T-helper 2 cell (primary cell): ENCODE data around the gene PRAMEF15.
"Not testable (repeated sequence)": the region's sequence is repeated elsewhere in the genome, so short reads cannot be mapped to it uniquely, and the experiment has no call there.

ENCODE experiments used
- DNase-seq, 5 experiments: peaks; one replicate each; pipeline versions ENCODE4 v3.0.0 to v3.0.0-alpha.2; 2012 to 2022
- total RNA-seq, 2 donors: gene quantifications; one replicate each; lab custom pipeline; 2026; lab: John Stamatoyannopoulos, UW

Gene PRAMEF15
- 0 reads per million in 2 donors for total RNA-seq

GRCh38 chr1:13315281-13315680, at the start of gene PRAMEF15:
PRAMEF15 (plus strand) TSS chr1:13315581; CDS start chr1:13318408, 2,827 bp downstream.
- DNase-seq, result not testable (repeated sequence)

- not testable (repeated sequence) for DNase-seq
These were observed 38.4 kb upstream of the PRAMEF15 start for GRCh38 chr1:13277016-13277415.

GRCh38 chr1:13279617-13280016, 35.8 kb upstream of the PRAMEF15 start:
- DNase-seq, result not testable (repeated sequence)

GRCh38 chr1:13285037-13285436, 30.3 kb upstream of the PRAMEF15 start, which contains the start of gene PRAMEF8:
PRAMEF8 (minus strand) TSS chr1:13285137; CDS start chr1:13284091, 1,046 bp downstream.
- not testable (repeated sequence) for DNase-seq

GRCh38 chr1:13289030-13289429, 26.4 kb upstream of the PRAMEF15 start:
- DNase-seq, result not testable (repeated sequence)

GRCh38 chr1:13297216-13297931, 18.0 kb upstream of the PRAMEF15 start:
- not testable (repeated sequence) for DNase-seq

GRCh38 chr1:13298699-13299098, 16.7 kb upstream of the PRAMEF15 start:
- DNase-seq, result not testable (repeated sequence)

- not testable (repeated sequence) for DNase-seq
These were observed 13.2 kb upstream of the PRAMEF15 start for GRCh38 chr1:13302197-13302596.

GRCh38 chr1:13303239-13303638, 12.1 kb upstream of the PRAMEF15 start, which contains the start of gene PRAMEF33:
PRAMEF33 (plus strand) TSS chr1:13303539; CDS start chr1:13305955, 2,416 bp downstream.
- DNase-seq, result not testable (repeated sequence)

GRCh38 chr1:13342496-13342895, 27.1 kb downstream of the PRAMEF15 start:
- DNase-seq, result not testable (repeated sequence)

- DNase-seq, result not testable (repeated sequence)
These were observed 31.7 kb downstream of the PRAMEF15 start, which contains the start of gene PRAMEF14 for GRCh38 chr1:13347034-13347433. PRAMEF14 (minus strand) TSS chr1:13347134; CDS start chr1:13345314, 1,820 bp downstream.

GRCh38 chr1:13353476-13353875, 38.1 kb downstream of the PRAMEF15 start:
- DNase-seq, result peak in 1 of 5 experiments; percentile 13

- not testable (repeated sequence) for DNase-seq
These were observed 39.1 kb downstream of the PRAMEF15 start for GRCh38 chr1:13354475-13354874.

GRCh38 chr1:13356774-13357173, 41.4 kb downstream of the PRAMEF15 start:
- DNase-seq, result peak in 1 of 5 experiments; percentile 42

- DNase-seq, result not testable (repeated sequence)
These were observed 47.0 kb downstream of the PRAMEF15 start for GRCh38 chr1:13362364-13362763.

GRCh38 chr1:13364928-13365327, 49.5 kb downstream of the PRAMEF15 start:
- DNase-seq, result not testable (repeated sequence)

GRCh38 chr1:13366536-13366935, 51.2 kb downstream of the PRAMEF15 start:
- DNase-seq, result not testable (repeated sequence)

GRCh38 chr1:13368544-13368943, 53.2 kb downstream of the PRAMEF15 start:
- peak in 1 of 5 experiments; percentile 5 for DNase-seq
